ENCODE data around the gene AKT3.

DNA sequence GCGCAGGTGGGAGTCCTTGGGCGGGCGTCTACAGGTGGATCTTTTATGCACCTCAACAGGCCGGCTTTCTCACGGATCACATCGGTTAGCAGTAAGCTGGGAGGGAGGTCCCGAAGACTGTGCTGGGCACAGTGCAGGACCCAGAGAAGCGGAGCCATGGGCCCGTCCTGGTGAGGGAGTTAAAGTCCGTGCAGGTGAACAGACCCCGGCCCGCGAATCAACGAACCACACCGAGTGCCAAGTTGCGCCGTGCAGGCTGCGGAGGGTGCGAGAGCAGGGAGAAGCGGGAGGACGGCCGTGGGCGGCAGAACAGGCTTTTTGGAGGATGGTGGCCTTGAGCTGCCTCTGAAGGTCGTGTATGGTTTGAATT is 360.9 kb downstream of the AKT3 start:
- TF ChIP-seq POLR2A (IDR thresholded peaks at IDR 0.05): no peak
- TF ChIP-seq, protein P1, sequence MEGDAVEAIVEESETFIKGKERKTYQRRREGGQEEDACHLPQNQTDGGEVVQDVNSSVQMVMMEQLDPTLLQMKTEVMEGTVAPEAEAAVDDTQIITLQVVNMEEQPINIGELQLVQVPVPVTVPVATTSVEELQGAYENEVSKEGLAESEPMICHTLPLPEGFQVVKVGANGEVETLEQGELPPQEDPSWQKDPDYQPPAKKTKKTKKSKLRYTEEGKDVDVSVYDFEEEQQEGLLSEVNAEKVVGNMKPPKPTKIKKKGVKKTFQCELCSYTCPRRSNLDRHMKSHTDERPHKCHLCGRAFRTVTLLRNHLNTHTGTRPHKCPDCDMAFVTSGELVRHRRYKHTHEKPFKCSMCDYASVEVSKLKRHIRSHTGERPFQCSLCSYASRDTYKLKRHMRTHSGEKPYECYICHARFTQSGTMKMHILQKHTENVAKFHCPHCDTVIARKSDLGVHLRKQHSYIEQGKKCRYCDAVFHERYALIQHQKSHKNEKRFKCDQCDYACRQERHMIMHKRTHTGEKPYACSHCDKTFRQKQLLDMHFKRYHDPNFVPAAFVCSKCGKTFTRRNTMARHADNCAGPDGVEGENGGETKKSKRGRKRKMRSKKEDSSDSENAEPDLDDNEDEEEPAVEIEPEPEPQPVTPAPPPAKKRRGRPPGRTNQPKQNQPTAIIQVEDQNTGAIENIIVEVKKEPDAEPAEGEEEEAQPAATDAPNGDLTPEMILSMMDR (IDR thresholded peaks at IDR 0.05): no peak
